ENCODE data around the gene IQCC.

IQCC gene

DNA sequence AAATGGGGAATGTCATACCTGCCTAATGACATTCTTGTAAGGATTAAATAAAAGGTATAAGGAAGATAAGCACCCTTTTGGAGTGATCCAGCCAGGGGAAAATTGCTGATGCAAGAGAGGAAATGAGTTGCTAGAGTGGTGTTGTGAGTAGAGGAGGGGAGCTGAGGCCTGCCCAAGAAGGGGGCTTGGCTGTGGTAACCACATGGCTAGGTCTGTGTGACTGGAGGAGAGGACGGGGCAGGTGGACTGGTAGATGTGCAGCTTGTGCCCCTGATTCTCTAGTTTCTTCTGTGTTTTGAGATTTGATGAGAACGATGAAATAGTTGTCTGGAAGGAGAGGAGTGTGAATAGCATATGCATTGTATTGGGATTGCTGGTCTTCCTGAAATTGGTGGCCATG is 19.4 kb upstream of the IQCC start:
- CTCF ChIA-PET: no interaction called here
- Histone ChIP-seq H3K27ac (ENCODE audit: extremely low read depth, low read depth, low read length) (peak overlapping the region; percentile 24; the same call in 1 of the 2 replicates), H3K4me1 (ENCODE audit: control insufficient read depth, insufficient read depth, low read length) (peaks cover 4% of the 10 kb centered on the region; the same call in 1 of the 2 replicates), H3K9me3 (ENCODE audit: control insufficient read depth, insufficient read depth, low read depth, low read length) (no peaks in the 10 kb centered on the region), H3K36me3 (ENCODE audit: control insufficient read depth in 2 of 2, insufficient read depth in 1 of 2, low read length in 2 of 2) (peaks cover 73 to 91% of the 10 kb centered on the region in 2 experiments), H3K4me3 (ENCODE audit: low read depth, low read length) (no peak overlapping the region)
- POLR2A ChIA-PET: no interaction called here
- TF ChIP-seq, protein P1, sequence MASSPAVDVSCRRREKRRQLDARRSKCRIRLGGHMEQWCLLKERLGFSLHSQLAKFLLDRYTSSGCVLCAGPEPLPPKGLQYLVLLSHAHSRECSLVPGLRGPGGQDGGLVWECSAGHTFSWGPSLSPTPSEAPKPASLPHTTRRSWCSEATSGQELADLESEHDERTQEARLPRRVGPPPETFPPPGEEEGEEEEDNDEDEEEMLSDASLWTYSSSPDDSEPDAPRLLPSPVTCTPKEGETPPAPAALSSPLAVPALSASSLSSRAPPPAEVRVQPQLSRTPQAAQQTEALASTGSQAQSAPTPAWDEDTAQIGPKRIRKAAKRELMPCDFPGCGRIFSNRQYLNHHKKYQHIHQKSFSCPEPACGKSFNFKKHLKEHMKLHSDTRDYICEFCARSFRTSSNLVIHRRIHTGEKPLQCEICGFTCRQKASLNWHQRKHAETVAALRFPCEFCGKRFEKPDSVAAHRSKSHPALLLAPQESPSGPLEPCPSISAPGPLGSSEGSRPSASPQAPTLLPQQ (tag by site-specific recombination; IDR thresholded peaks at IDR 0.05): 0 out of 2 replicates have a peak, but pooled peaks have one; percentile 36
- TF ChIP-seq ZNF239 (tag by site-specific recombination; IDR thresholded peaks at IDR 0.05) (no peak), EGR2 (tag by site-specific recombination; IDR thresholded peaks at IDR 0.05; ENCODE audit: low read depth) (no peak), ZNF837 (tag by site-specific recombination; IDR thresholded peaks at IDR 0.05) (no peak), KLF16 (tag by site-specific recombination; IDR thresholded peaks at IDR 0.05) (peak; percentile 51; the same call in 1 of the 2 replicates), ZNF629 (tag by site-specific recombination; IDR thresholded peaks at IDR 0.05) (no peak), ZNF175 (tag by site-specific recombination; IDR thresholded peaks at IDR 0.05) (no peak), ZNF202 (tag by site-specific recombination; IDR thresholded peaks at IDR 0.05; ENCODE audit: borderline replicate concordance) (no peak), ZNF776 (tag by site-specific recombination; IDR thresholded peaks at IDR 0.05; ENCODE audit: borderline replicate concordance) (no peak), ZBTB21 (tag by site-specific recombination; IDR thresholded peaks at IDR 0.05) (no peak), ZNF596 (tag by site-specific recombination; IDR thresholded peaks at IDR 0.05) (no peak), ZNF335 (tag by site-specific recombination; conservative IDR thresholded peaks at IDR 0.05) (0 out of 2 replicates have a peak, but pooled peaks have one; percentile 17), ZNF600 (tag by site-specific recombination; IDR thresholded peaks at IDR 0.05) (no peak), ZNF354C (tag by site-specific recombination; IDR thresholded peaks at IDR 0.05; ENCODE audit: borderline replicate concordance, low read depth) (no peak), ZNF23 (tag by site-specific recombination; IDR thresholded peaks at IDR 0.05; ENCODE audit: borderline replicate concordance) (no peak), ZNF391 (tag by site-specific recombination; IDR thresholded peaks at IDR 0.05; ENCODE audit: borderline replicate concordance, low read depth) (no peak), ZNF670 (tag by site-specific recombination; IDR thresholded peaks at IDR 0.05; ENCODE audit: low read depth) (no peak), ZNF433 (tag by site-specific recombination; IDR thresholded peaks at IDR 0.05; ENCODE audit: low read depth) (no peak), KLF8 (tag by site-specific recombination; IDR thresholded peaks at IDR 0.05) (no peak), OSR2 (tag by site-specific recombination; IDR thresholded peaks at IDR 0.05) (no peak), ZNF830 (tag by site-specific recombination; IDR thresholded peaks at IDR 0.05; ENCODE audit: low read depth) (no peak), SCRT1 (tag by site-specific recombination; IDR thresholded peaks at IDR 0.05; ENCODE audit: borderline replicate concordance) (no peak)
- TF ChIP-seq, protein P2, sequence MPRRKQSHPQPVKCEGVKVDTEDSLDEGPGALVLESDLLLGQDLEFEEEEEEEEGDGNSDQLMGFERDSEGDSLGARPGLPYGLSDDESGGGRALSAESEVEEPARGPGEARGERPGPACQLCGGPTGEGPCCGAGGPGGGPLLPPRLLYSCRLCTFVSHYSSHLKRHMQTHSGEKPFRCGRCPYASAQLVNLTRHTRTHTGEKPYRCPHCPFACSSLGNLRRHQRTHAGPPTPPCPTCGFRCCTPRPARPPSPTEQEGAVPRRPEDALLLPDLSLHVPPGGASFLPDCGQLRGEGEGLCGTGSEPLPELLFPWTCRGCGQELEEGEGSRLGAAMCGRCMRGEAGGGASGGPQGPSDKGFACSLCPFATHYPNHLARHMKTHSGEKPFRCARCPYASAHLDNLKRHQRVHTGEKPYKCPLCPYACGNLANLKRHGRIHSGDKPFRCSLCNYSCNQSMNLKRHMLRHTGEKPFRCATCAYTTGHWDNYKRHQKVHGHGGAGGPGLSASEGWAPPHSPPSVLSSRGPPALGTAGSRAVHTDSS (tag by site-specific recombination; IDR thresholded peaks at IDR 0.05): no peak
- TF ChIP-seq, protein P3, sequence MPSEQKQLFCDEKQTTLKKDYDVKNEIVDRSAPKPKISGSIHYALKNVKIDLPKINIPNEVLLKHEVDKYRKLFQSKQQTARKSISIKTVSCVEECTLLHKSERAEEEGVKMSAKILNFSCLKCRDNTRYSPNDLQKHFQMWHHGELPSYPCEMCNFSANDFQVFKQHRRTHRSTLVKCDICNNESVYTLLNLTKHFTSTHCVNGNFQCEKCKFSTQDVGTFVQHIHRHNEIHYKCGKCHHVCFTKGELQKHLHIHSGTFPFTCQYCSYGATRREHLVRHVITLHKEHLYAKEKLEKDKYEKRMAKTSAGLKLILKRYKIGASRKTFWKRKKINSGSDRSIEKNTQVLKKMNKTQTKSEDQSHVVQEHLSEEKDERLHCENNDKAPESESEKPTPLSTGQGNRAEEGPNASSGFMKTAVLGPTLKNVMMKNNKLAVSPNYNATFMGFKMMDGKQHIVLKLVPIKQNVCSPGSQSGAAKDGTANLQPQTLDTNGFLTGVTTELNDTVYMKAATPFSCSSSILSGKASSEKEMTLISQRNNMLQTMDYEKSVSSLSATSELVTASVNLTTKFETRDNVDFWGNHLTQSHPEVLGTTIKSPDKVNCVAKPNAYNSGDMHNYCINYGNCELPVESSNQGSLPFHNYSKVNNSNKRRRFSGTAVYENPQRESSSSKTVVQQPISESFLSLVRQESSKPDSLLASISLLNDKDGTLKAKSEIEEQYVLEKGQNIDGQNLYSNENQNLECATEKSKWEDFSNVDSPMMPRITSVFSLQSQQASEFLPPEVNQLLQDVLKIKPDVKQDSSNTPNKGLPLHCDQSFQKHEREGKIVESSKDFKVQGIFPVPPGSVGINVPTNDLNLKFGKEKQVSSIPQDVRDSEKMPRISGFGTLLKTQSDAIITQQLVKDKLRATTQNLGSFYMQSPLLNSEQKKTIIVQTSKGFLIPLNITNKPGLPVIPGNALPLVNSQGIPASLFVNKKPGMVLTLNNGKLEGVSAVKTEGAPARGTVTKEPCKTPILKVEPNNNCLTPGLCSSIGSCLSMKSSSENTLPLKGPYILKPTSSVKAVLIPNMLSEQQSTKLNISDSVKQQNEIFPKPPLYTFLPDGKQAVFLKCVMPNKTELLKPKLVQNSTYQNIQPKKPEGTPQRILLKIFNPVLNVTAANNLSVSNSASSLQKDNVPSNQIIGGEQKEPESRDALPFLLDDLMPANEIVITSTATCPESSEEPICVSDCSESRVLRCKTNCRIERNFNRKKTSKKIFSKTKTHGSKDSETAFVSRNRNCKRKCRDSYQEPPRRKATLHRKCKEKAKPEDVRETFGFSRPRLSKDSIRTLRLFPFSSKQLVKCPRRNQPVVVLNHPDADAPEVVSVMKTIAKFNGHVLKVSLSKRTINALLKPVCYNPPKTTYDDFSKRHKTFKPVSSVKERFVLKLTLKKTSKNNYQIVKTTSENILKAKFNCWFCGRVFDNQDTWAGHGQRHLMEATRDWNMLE (tag by site-specific recombination; conservative IDR thresholded peaks at IDR 0.05; ENCODE audit: low read depth): no peak
- TF ChIP-seq, protein P4, sequence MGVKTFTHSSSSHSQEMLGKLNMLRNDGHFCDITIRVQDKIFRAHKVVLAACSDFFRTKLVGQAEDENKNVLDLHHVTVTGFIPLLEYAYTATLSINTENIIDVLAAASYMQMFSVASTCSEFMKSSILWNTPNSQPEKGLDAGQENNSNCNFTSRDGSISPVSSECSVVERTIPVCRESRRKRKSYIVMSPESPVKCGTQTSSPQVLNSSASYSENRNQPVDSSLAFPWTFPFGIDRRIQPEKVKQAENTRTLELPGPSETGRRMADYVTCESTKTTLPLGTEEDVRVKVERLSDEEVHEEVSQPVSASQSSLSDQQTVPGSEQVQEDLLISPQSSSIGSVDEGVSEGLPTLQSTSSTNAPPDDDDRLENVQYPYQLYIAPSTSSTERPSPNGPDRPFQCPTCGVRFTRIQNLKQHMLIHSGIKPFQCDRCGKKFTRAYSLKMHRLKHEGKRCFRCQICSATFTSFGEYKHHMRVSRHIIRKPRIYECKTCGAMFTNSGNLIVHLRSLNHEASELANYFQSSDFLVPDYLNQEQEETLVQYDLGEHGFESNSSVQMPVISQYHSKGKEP (tag by site-specific recombination; IDR thresholded peaks at IDR 0.05): no peak
- TF ChIP-seq, protein P5, sequence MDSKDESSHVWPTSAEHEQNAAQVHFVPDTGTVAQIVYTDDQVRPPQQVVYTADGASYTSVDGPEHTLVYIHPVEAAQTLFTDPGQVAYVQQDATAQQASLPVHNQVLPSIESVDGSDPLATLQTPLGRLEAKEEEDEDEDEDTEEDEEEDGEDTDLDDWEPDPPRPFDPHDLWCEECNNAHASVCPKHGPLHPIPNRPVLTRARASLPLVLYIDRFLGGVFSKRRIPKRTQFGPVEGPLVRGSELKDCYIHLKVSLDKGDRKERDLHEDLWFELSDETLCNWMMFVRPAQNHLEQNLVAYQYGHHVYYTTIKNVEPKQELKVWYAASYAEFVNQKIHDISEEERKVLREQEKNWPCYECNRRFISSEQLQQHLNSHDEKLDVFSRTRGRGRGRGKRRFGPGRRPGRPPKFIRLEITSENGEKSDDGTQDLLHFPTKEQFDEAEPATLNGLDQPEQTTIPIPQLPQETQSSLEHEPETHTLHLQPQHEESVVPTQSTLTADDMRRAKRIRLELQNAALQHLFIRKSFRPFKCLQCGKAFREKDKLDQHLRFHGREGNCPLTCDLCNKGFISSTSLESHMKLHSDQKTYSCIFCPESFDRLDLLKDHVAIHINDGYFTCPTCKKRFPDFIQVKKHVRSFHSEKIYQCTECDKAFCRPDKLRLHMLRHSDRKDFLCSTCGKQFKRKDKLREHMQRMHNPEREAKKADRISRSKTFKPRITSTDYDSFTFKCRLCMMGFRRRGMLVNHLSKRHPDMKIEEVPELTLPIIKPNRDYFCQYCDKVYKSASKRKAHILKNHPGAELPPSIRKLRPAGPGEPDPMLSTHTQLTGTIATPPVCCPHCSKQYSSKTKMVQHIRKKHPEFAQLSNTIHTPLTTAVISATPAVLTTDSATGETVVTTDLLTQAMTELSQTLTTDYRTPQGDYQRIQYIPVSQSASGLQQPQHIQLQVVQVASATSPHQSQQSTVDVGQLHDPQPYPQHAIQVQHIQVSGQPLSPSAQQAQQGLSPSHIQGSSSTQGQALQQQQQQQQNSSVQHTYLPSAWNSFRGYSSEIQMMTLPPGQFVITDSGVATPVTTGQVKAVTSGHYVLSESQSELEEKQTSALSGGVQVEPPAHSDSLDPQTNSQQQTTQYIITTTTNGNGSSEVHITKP (tag by site-specific recombination; IDR thresholded peaks at IDR 0.05): 0 out of 2 replicates have a peak, but pooled peaks have one; percentile 33
